HepG2 (cell line): ENCODE results near the gene TSTD1. TPM values are rescaled to one million over a fixed set of nuclear protein-coding genes. Genes with fewer than 3 reads are reported as not detected.
"Not testable (repeated sequence)": the region's sequence is repeated elsewhere in the genome, so short reads cannot be mapped to it uniquely, and the experiment has no call there.

Source experiments
- ATAC-seq: fragments of 200-7000 bp; cut with Tn5 transposase; 3 replicates; pipeline ENCODE4 v1.9.1; 2020; ENCODE audit warnings: mild to moderate bottlenecking, moderate library complexity
- BruUV-seq: library from RNA; stranded (reverse); fragments of 400-500 nt; replicated peaks from 2 replicates; lab custom pipeline; 2021; lab: Mats Ljungman, UMichigan
- CTCF ChIA-PET: fragments of 300-600 bp; formaldehyde crosslinking; extraction: SDS; loops from one replicate; lab custom pipeline; 2021; ENCODE audit warnings: low total read pairs, inconsistent platforms, low intra/inter-chr PET ratio; lab: Yijun Ruan, JAX
- POLR2A ChIA-PET: fragments of 350-600 bp; sonication (Branson Sonifier 250); formaldehyde crosslinking; loops from one replicate; lab custom pipeline; 2020; ENCODE audit warnings: antibody characterized with exemption, inconsistent platforms; lab: Yijun Ruan, JAX
- DNase-seq: peaks from one replicate; pipeline ENCODE4 v3.0.0-alpha.2; 2015; ENCODE audit warnings: low spot score
- FAIRE-seq: peaks from 3 replicates; lab custom pipeline; 2011; peaks lifted over from hg19 to GRCh38; lab: Jason Lieb, UNC
- H2AFZ ChIP-seq: one replicate; pipeline ENCODE4 v1.6.1; 2011; ENCODE audit warnings: low read length, inconsistent platforms
- H3K27ac ChIP-seq: fragments of 300-600 bp; 3 replicates; pipeline ENCODE4 v1.8.0; 2011; ENCODE audit warnings: mixed run types, mild to moderate bottlenecking, mixed read lengths, low read length, inconsistent platforms; ENCODE audit not compliant: insufficient read depth; ENCODE audit errors: extremely low read length
- H3K27me3 ChIP-seq, 2 experiments: fragments of 200-600 bp in 1 of 2; 2 replicates in 1 of 2; 3 replicates in 1 of 2; pipeline versions ENCODE4 v1.6.0 to v1.8.0; 2011; ENCODE audit warnings: low read length in 2 of 2, mild to moderate bottlenecking in 2 of 2, moderate library complexity in 2 of 2, inconsistent platforms in 1 of 2; ENCODE audit not compliant: insufficient read depth in 2 of 2, control insufficient read depth in 1 of 2
- H3K36me3 ChIP-seq, 2 experiments: fragments of 200-600 bp in 1 of 2; replicated peaks in 1 of 2; 2 replicates in 1 of 2; 3 replicates in 1 of 2; pipeline versions ENCODE4 v1.5.1 to v1.8.0; 2011; ENCODE audit warnings: low read length in 2 of 2, inconsistent platforms in 1 of 2; ENCODE audit not compliant: insufficient read depth in 2 of 2, control insufficient read depth in 1 of 2
- H3K4me1 ChIP-seq: 2 replicates; pipeline ENCODE4 v1.5.1; 2012; ENCODE audit warnings: low read length, inconsistent platforms; ENCODE audit not compliant: insufficient read depth
- H3K4me2 ChIP-seq: 2 replicates; pipeline ENCODE4 v1.6.0; 2011; ENCODE audit warnings: low read depth, low read length, inconsistent platforms
- H3K4me3 ChIP-seq, 3 experiments: fragments of 200-600 bp in 1 of 3; sonication (generic), shearing (Covaris generic) in 1 of 3; replicated peaks in 1 of 3; 2 replicates each; pipeline ENCODE4 v1.5.1; 2011 to 2016; ENCODE audit warnings: low read length in 3 of 3, inconsistent platforms in 2 of 3, low read depth in 2 of 3, mild to moderate bottlenecking in 2 of 3, control low read depth in 1 of 3, mixed read lengths in 1 of 3; ENCODE audit not compliant: insufficient read depth in 1 of 3
- H3K79me2 ChIP-seq: one replicate; pipeline ENCODE4 v1.6.1; 2011; ENCODE audit warnings: low read length, inconsistent platforms; ENCODE audit not compliant: insufficient read depth
- H3K9ac ChIP-seq: 2 replicates; pipeline ENCODE4 v1.6.0; 2011; ENCODE audit warnings: mild to moderate bottlenecking, low read depth, low read length, inconsistent platforms; ENCODE audit not compliant: insufficient read depth
- H3K9me3 ChIP-seq: 2 replicates; pipeline ENCODE4 v1.5.1; 2012; ENCODE audit warnings: mild to moderate bottlenecking, low read length
- H4K20me1 ChIP-seq: 2 replicates; pipeline ENCODE4 v1.6.0; 2011; ENCODE audit warnings: inconsistent platforms, mild to moderate bottlenecking, low read length, moderate library complexity; ENCODE audit not compliant: insufficient read depth
- BRD4 ChIP-seq: sonication (generic); formaldehyde crosslinking; IDR thresholded peaks from 2 replicates; pipeline ENCODE4 v1.4.0; 2020; ENCODE audit warnings: missing genetic modification reagents
- MEIS1 ChIP-seq: sonication (generic); formaldehyde crosslinking; IDR thresholded peaks from 2 replicates; pipeline ENCODE4 v1.9.0; 2021; ENCODE audit warnings: mild to moderate bottlenecking, missing genetic modification reagents, moderate library complexity, borderline replicate concordance
- TAF15 ChIP-seq: fragments of 200-400 bp; formaldehyde crosslinking; IDR thresholded peaks from one replicate; pipeline ENCODE4 v1.6.1; 2018; ENCODE audit warnings: mild to moderate bottlenecking, low read depth, low read length; ENCODE audit not compliant: poor library complexity, severe bottlenecking
- ZBTB38 ChIP-seq: sonication (generic); formaldehyde crosslinking; IDR thresholded peaks from 2 replicates; pipeline ENCODE4 v1.5.1; 2020; ENCODE audit warnings: mild to moderate bottlenecking, missing genetic modification reagents
- ZNF124 ChIP-seq: sonication (generic); formaldehyde crosslinking; IDR thresholded peaks from 2 replicates; pipeline ENCODE4 v1.4.0; 2020; ENCODE audit warnings: missing genetic modification reagents
- ZNF788 ChIP-seq: sonication (generic); formaldehyde crosslinking; IDR thresholded peaks from 2 replicates; pipeline ENCODE4 v1.5.0; 2020; ENCODE audit warnings: mild to moderate bottlenecking, missing genetic modification reagents, borderline replicate concordance
- WGBS: methylation state at CpG from one replicate; pipeline ENCODE4 v1.1.6; 2017; ENCODE audit warnings: low lambda C conversion rate; 5-methylcytosine and 5-hydroxymethylcytosine counted together
- in situ Hi-C: cut with HindIII; loops from 2 replicates; pipeline ENCODE4 v1.10.0; 2017; ENCODE audit warnings: low pct_unique_long_range_greater_than_20kb; ENCODE audit not compliant: extremely low pct_ligation_motif_present
- intact Hi-C: fragments of 100-400 bp; cut with micrococcal nuclease; formaldehyde crosslinking; loops from one replicate; pipeline ENCODE4 v1.10.0; 2022; ENCODE audit not compliant: unreplicated experiment
- polyA plus RNA-seq, 8 experiments: library from polyadenylated mRNA; depleted of rRNA in 3 of 8; stranded (reverse) in 7 of 8; unstranded in 1 of 8; fragments of >200 nt; fragmentation: Illumina TruSeq in 4 of 8; extraction: Trizol in 4 of 8; gene quantifications; 2 replicates each; pipeline versions ENCODE4 v1.2.1 to v1.2.3, GENCODE V29; 2011 to 2016; ENCODE audit warnings: low read depth in 4 of 8, missing spikeins in 1 of 8, mixed read lengths in 1 of 8; ENCODE audit not compliant: insufficient read depth in 1 of 8
- total RNA-seq, 5 experiments: library from RNA; depleted of rRNA; stranded (reverse); fragments of >200 nt; fragmentation: Illumina TruSeq; extraction: Trizol; gene quantifications; 2 replicates each; pipeline ENCODE4 v1.2.3, GENCODE V29; 2016; ENCODE audit warnings: low read depth in 1 of 5
- TF ChIP-seq, protein P1 (sequence below): sonication (generic); formaldehyde crosslinking; IDR thresholded peaks from 2 replicates; pipeline ENCODE4 v1.8.1; 2023; ENCODE audit warnings: mild to moderate bottlenecking, moderate library complexity, missing genetic modification reagents
- TF ChIP-seq, protein P2 (sequence below): sonication (generic); formaldehyde crosslinking; IDR thresholded peaks from 2 replicates; pipeline ENCODE4 v1.4.0; 2020; ENCODE audit warnings: low read depth, mild to moderate bottlenecking, missing genetic modification reagents
- TF ChIP-seq, protein P3 (sequence below): sonication (generic); formaldehyde crosslinking; IDR thresholded peaks from 2 replicates; pipeline ENCODE4 v1.9.0; 2022; ENCODE audit warnings: missing genetic modification reagents, mild to moderate bottlenecking, borderline replicate concordance
- TF ChIP-seq, protein P4 (sequence below): IDR thresholded peaks from 2 replicates; pipeline ENCODE4 v1.6.1; 2016; ENCODE audit warnings: missing genetic modification reagents, missing compliant biosample characterization

TSTD1 gene
- total and polyA plus RNA-seq, 2 of the 13 experiments (the other 11 are each of a cell fraction or from before 2014, with no cell fraction given): 0.15 to 0.31 TPM

DNA sequence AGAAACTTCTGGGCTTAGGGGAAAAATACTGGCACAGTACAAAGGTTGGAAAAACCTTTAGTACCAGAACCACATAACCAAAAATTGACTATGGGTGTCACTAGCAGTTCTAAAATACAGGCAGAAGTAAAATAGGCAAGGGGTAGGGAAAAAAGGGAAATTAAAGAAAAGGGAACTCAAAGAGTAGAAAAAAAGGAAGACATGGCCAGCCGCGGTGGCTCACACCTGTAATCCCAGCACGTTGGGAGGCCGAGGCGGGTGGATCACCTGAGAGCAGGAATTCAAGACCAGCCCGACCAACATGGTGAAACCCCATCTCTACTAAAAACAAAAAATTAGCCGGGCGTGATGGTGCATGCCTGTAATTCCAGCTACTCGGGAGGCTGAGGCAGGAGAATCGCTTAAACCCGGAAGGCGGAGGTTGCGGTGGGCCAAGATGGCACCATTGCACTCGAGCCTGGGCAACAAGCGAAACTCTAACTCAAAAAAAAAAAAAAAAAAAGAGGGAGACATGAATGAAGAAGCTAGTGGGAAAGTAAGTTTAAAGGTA, 19.6 kb downstream of the TSTD1 start:
- H3K27ac ChIP-seq: not testable (repeated sequence)
- POLR2A ChIA-PET: interaction anchor here (1.5 kb wide), 1 partner anchor 26 kb away, joined by 4 read pairs; the partner anchor contains the start of gene USF1
- H3K4me2 ChIP-seq: peak overlapping the region; percentile 77
- TF ChIP-seq ZBTB38 (CRISPR knock-in tag): 0 out of 2 replicates have a peak, but pooled peaks have one; percentile 35
- TF ChIP-seq, all 625 proteins: peak for 1; not testable (repeated sequence) for 624
- H2AFZ ChIP-seq, DNase-seq, H3K36me3 ChIP-seq, ATAC-seq, BruUV-seq, in situ Hi-C loops, H3K27me3 ChIP-seq, intact Hi-C loops, H4K20me1 ChIP-seq, H3K9me3 ChIP-seq, FAIRE-seq, CTCF ChIA-PET: not testable (repeated sequence)
- peaks cover 38% of the 10 kb centered on the region for H3K79me2 ChIP-seq
- H3K9ac ChIP-seq: peak overlapping the region; percentile 76; the same call in 1 of the 2 replicates
- H3K4me3 ChIP-seq: peak overlapping the region; percentile 64 to 87 (median 84); a peak in 5 of 6 replicates
- peaks cover 58% of the 10 kb centered on the region for H3K4me1 ChIP-seq
- 94% methylated on average over 15 of the region's 15 CpGs for WGBS

DNA sequence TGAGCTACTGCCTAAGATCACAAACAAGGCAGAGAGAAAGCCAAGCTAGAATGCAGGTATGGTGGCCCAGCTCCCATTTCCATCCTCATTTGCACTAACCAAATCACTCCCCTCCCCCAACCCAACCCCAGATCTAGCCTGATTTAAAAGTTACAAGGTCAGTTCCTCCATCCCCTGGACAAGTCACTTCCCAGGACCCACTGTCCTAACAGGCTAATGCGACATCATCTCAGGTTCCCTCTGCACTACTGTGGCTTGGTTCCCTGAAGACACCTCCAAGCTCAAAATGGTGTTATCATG, 20.2 kb downstream of the TSTD1 start:
- intact Hi-C loops: no loop called here
- WGBS: 94% methylated on average over 1 of the region's 1 CpG
- Histone ChIP-seq H2AFZ (no peak overlapping the region), H3K4me3 (peak overlapping the region in 2 of 3 experiments; percentile 10 to 84; a peak in 1 of 6 replicates), H3K4me1 (peaks cover 63% of the 10 kb centered on the region), H3K27ac (no peak overlapping the region), H3K27me3 (no peaks in the 10 kb centered on the region; a peak in 1 of 5 replicates), H4K20me1 (0 out of 2 replicates have a peak, but pooled peaks cover 3% of the 10 kb centered on the region), H3K79me2 (peaks cover 38% of the 10 kb centered on the region), H3K9ac (peak overlapping the region; percentile 47; the same call in 1 of the 2 replicates), H3K36me3 (no peaks in the 10 kb centered on the region), H3K4me2 (peak overlapping the region; percentile 66), H3K9me3 (no peaks in the 10 kb centered on the region)
- in situ Hi-C loops: no loop called here
- DNase-seq: no peak
- ChIA-PET POLR2A (interaction anchor here (1.5 kb wide), 1 partner anchor 27 kb away, joined by 4 read pairs; the partner anchor contains the start of gene USF1), CTCF (no interaction called here)
- BruUV-seq: no TSS peak
- FAIRE-seq: no peak
- no peak for ATAC-seq
- TF ChIP-seq, protein P1, sequence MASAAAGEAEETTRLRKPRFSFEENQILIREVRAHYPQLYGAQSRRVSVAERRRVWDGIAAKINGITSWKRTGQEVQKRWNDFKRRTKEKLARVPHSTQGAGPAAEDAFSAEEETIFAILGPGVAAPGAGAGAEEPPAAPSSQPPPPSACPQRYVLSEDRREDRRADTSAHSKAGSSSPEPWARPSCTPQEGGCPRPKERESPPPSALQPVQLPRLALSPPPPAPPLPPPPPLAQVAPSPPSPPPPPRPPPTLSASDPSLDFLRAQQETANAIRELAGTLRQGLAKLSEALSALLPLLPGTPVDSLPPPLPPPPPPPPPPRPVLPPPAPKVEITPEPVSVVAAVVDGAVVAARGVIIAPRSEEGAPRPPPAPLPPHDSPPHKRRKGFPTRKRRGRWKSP (CRISPR knock-in tag): no peak
- TF ChIP-seq BRD4 (CRISPR knock-in tag) (no peak), TAF15 (no peak), ZNF124 (CRISPR knock-in tag) (no peak), ZNF788 (CRISPR knock-in tag) (no peak), MEIS1 (CRISPR knock-in tag) (no peak)
- TF ChIP-seq, protein P2, sequence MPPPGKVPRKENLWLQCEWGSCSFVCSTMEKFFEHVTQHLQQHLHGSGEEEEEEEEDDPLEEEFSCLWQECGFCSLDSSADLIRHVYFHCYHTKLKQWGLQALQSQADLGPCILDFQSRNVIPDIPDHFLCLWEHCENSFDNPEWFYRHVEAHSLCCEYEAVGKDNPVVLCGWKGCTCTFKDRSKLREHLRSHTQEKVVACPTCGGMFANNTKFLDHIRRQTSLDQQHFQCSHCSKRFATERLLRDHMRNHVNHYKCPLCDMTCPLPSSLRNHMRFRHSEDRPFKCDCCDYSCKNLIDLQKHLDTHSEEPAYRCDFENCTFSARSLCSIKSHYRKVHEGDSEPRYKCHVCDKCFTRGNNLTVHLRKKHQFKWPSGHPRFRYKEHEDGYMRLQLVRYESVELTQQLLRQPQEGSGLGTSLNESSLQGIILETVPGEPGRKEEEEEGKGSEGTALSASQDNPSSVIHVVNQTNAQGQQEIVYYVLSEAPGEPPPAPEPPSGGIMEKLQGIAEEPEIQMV: no peak
- TF ChIP-seq, protein P3, sequence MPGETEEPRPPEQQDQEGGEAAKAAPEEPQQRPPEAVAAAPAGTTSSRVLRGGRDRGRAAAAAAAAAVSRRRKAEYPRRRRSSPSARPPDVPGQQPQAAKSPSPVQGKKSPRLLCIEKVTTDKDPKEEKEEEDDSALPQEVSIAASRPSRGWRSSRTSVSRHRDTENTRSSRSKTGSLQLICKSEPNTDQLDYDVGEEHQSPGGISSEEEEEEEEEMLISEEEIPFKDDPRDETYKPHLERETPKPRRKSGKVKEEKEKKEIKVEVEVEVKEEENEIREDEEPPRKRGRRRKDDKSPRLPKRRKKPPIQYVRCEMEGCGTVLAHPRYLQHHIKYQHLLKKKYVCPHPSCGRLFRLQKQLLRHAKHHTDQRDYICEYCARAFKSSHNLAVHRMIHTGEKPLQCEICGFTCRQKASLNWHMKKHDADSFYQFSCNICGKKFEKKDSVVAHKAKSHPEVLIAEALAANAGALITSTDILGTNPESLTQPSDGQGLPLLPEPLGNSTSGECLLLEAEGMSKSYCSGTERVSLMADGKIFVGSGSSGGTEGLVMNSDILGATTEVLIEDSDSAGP: no peak
- TF ChIP-seq, protein P4, sequence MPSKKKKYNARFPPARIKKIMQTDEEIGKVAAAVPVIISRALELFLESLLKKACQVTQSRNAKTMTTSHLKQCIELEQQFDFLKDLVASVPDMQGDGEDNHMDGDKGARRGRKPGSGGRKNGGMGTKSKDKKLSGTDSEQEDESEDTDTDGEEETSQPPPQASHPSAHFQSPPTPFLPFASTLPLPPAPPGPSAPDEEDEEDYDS (CRISPR knock-in tag): no peak
